Right forelimb (tissue), 1 donor: Measurements from ENCODE around the gene USE1.
A peak's percentile ranks its signal among the peaks of the same experiment; 100 is the strongest.
"Not testable (repeated sequence)": the region's sequence is repeated elsewhere in the genome, so short reads cannot be mapped to it uniquely, and the experiment has no call there.

Experiments
- DNase-seq: peaks from one replicate; pipeline ENCODE4 v3.0.0-alpha.2; 2018

Gene USE1

GRCh38 chr19:17215127-17215971, at the start of gene USE1:
Gene USE1 (plus strand): TSS chr19:17215357. CDS start chr19:17215406, 49 bp downstream.
- peak; percentile 94 for DNase-seq

GRCh38 chr19:17165715-17166114, 49.4 kb upstream of the USE1 start:
- DNase-seq = no peak

GRCh38 chr19:17170538-17171297, 44.4 kb upstream of the USE1 start:
- DNase-seq = no peak

GRCh38 chr19:17171874-17172273, 43.3 kb upstream of the USE1 start:
- no peak for DNase-seq

- DNase-seq = no peak
These were observed 42.4 kb upstream of the USE1 start for GRCh38 chr19:17172624-17173345.

DNA sequence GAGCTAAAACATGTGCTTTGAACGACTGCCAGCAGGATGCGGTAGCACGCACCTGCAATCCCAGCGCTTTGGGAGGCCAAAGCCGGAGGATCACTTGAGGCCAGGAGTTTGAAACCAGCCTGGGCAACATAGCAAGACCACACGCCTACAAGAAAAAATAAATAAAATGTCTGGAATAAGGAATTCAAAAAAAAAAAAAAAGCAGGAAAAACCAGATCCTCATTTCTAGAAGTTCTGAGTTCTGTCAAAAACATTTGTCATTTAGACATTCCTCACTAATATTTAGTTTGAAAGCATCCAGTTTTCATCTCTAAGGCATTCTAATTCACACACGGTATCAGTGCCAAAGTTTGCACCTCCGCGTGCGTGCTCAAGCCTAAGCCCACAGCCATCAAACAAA, 36.9 kb upstream of the USE1 start:
- DNase-seq = no peak

DNA sequence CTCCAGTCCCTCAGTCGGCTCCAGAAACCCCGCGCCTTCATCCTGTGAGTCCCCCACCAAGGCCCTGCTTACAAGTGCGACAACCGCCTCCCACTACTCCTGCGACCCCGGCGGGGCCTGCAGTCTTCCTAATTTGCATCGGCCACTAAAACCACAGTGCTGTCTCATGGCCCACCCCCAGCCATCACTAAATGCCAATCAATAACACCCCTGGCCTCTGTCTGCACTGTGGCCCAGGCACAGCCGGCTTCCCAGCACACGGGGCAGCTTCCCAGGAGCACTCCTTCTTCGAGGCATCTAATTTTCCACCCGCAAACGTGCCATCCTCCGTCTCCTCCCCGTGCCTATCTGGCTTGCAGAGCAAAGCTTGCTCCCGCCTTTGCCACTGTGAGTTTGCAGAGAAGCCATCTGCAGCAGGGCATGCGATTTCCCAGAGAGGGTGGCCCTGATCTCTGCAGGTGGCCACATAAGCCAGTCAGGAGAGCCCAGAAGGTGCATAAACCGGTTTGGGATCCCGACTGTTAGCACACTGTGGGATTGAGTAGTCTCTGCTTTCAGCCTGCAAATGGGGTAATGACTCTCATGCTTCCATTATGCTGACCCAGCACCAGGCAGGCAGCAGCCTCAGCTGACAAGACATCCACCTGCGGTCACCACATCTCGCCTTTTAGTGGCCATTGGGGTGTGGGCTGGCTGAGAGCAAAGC, 34.0 kb upstream of the USE1 start:
- DNase-seq = no peak

DNA sequence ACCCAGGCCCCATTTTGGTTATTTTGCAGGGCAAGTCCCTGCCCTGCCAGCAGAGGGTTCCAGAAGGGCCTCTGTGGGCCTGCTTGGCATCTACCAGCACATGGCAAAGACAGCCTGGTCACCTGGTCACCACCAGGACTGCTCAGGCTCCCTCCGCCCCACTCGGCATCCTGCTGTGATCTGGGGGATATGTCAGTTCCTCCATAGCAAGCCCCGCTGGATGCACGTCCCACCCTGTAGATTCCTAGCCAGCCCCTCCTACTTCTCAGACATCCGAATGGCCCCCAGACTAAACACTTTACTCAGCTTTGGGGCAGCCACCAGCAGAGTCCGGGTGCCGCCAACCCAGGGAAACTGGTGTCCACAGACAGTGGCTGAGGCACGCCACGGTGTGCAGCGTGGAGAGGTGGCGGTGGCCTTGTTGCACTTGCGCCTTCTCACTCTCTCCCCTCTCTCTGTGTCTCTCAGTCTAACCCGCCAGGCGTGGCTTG, 31.8 kb upstream of the USE1 start:
- DNase-seq = no peak

GRCh38 chr19:17183858-17184321, 31.3 kb upstream of the USE1 start:
- DNase-seq = no peak

GRCh38 chr19:17184371-17184841, 30.8 kb upstream of the USE1 start:
- DNase-seq = no peak

DNA sequence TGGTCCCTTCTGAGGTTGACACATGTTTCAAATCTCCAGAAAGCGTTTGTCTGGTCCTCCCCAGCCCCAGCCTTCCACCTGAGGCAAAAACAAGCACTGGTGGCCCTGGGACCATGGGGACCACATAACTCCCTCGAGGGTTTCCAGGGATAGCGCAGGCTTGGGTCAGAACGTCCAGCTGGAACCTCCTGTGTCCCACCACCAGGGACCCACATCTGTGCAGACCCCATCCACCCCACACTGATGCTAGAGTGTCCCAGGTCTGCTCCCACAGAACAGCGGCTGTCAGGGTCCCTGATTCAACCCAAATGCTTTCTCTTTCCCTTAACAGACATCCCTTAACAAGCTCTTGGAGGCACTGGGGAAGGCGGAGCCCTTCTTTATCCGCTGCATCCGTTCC, 29.6 kb upstream of the USE1 start:
- DNase-seq = no peak

DNA sequence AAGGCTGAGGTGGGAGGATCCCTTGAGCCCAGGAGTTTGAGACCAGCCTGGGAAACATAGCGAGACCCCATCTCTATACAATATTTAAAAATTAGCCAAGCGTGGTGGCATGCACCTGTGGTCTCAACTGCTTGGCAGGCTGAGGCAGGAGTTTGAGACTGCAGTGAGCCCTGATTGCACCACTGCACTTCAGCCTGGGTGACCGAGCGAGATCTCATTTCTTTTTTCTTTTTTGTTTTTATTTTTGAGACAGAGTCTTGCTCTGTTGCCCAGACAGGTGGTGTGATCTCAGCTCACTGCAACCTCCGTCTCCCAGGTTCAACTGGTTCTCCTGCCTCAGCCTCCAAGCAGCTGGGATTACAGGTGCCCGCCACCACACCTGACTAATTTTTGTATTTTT, 23.4 kb upstream of the USE1 start:
- DNase-seq = not testable (repeated sequence)

DNA sequence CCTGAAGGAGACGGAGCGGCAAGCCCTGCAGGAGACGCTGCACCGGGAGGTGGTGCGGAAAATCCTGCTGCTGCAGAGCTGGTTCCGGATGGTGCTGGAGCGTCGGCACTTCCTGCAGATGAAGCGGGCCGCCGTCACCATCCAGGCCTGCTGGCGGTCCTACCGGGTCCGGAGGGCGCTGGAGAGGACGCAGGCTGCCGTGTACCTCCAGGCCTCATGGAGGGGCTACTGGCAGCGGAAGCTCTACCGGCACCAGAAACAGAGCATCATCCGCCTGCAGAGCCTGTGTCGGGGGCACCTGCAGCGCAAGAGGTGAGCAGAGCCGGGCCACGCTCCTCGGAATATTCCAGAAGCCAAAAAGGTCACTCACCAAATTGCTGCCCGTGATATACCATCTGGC, 22.4 kb upstream of the USE1 start:
- no peak for DNase-seq

- DNase-seq = no peak
These were observed 20.5 kb upstream of the USE1 start for GRCh38 chr19:17194608-17195007.

GRCh38 chr19:17195106-17195505, 20.1 kb upstream of the USE1 start:
- no peak for DNase-seq

GRCh38 chr19:17196610-17197009, 18.5 kb upstream of the USE1 start:
- no peak for DNase-seq

GRCh38 chr19:17197666-17198065, 17.5 kb upstream of the USE1 start:
- DNase-seq = no peak

- DNase-seq = no peak
These were observed 14.6 kb upstream of the USE1 start for GRCh38 chr19:17200408-17201079.

DNA sequence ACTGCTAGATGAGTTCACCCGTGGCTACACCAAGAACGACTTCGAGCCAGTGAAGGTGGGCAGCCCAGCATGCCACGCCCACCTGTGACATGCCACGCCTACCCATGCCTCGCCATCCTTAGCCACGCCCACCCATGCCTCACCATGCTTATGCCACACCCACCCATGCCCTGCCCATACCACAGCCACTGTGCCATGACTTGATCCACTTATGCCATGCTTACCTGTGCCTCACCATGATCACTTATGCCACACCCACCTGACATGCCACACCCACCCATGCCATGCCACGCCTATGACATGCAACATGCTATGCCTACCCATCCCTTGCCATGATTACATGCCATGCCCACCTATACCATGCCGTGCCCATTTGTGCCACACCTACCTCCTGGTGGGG, 12.9 kb upstream of the USE1 start:
- DNase-seq = no peak

DNA sequence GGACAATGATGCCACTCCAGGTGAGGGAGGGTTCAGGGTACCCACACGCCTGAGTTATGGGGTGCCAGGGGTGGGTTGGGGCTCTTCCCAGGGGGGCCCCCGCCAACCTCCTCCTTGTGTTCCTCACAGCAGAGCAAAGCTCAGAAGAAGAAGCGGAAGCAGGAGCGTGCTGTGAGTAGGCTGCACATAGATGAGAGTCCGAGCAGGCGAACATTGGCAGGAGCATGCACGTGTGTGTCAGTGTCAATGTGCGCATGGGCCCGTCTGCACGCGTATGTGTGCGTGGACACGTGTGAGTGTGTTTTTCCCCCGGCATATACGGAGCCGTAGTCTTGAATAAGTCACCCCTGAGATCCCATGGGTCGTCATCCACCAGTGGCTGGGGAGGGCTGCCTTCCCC, 12.4 kb upstream of the USE1 start:
- no peak for DNase-seq

DNA sequence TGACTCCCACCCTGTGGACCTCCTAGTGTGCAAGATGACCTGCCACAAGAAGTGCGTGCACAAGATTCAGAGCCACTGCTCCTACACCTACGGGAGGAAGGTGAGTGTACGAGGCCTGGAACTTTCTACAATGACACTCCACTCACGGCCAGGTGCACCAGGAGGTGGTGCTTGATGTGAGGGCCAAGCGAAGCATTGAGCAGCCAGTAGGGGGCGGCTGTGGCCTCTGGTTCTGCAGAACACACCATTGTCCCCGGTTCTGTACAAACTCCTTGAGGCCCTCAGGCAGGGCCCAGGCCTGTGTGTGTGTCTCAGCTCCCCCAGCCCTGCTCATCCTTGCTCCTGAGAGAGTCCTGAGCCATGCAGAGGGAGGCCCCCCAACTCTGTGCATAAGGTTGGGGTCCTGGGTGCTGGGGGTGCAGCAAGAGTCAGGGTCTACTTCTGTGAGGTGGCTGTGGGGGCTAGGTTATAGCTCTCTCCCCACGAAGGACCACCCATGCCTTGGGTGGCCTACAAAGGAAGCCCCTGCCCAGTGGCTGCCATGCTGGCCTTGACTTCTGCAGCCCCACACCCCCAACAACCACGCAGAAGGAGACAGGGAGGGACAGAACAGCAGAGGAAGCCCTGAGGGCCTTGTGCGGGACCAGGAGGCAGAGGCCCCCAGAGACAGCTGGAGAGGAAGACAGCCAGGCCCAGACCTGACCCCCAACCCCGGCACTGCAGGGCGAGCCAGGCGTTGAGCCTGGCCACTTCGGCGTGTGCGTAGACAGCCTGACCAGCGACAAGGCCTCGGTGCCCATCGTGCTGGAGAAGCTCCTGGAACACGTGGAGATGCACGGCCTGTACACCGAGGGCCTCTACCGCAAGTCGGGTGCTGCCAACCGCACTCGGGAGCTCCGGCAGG, 9.7 kb upstream of the USE1 start:
- DNase-seq = no peak
